EL (cell line): Measurements from ENCODE around the gene UNC13C.
"Not testable (repeated sequence)": the region's sequence is repeated elsewhere in the genome, so short reads cannot be mapped to it uniquely, and the experiment has no call there.

Experiments used
- DNase-seq: peaks from one replicate; pipeline ENCODE4 v3.0.0-alpha.2; 2016

UNC13C gene

GRCh38 chr15:53978253-53978906 lies at the start of gene UNC13C:
Gene UNC13C (plus strand): TSS chr15:53978441. CDS start chr15:54012904, 34,463 bp downstream.
- no peak for DNase-seq

- DNase-seq = no peak
Observed at GRCh38 chr15:53936137-53936536, 42.1 kb upstream of the UNC13C start.

GRCh38 chr15:53937632-53938031 lies 40.6 kb upstream of the UNC13C start:
- not testable (repeated sequence) for DNase-seq

GRCh38 chr15:53950572-53950971 lies 27.7 kb upstream of the UNC13C start:
- DNase-seq = no peak

GRCh38 chr15:53955396-53955795 lies 22.8 kb upstream of the UNC13C start:
- DNase-seq = no peak

GRCh38 chr15:53962646-53963561 lies 15.3 kb upstream of the UNC13C start:
- no peak for DNase-seq

GRCh38 chr15:53963801-53964200 lies 14.4 kb upstream of the UNC13C start:
- no peak for DNase-seq

- no peak for DNase-seq
Observed at GRCh38 chr15:53974121-53974520, 4.1 kb upstream of the UNC13C start.

- DNase-seq = no peak
Observed at GRCh38 chr15:53974813-53975212, 3.4 kb upstream of the UNC13C start.

- no peak for DNase-seq
Observed at GRCh38 chr15:53976844-53977392, 1.3 kb upstream of the UNC13C start.

- DNase-seq = no peak
Observed at GRCh38 chr15:53979051-53979788, 979 bp downstream of the UNC13C start.

GRCh38 chr15:53980021-53980420 lies 1.8 kb downstream of the UNC13C start:
- no peak for DNase-seq

- no peak for DNase-seq
Observed at GRCh38 chr15:53982071-53982680, 3.9 kb downstream of the UNC13C start.

- no peak for DNase-seq
Observed at GRCh38 chr15:53982876-53983275, 4.6 kb downstream of the UNC13C start.

- no peak for DNase-seq
Observed at GRCh38 chr15:53984221-53984620, 6.0 kb downstream of the UNC13C start.

GRCh38 chr15:53985562-53985961 lies 7.3 kb downstream of the UNC13C start:
- no peak for DNase-seq

GRCh38 chr15:53987480-53987879 lies 9.2 kb downstream of the UNC13C start:
- DNase-seq = no peak

GRCh38 chr15:54007256-54007655 lies 29.0 kb downstream of the UNC13C start:
- no peak for DNase-seq

GRCh38 chr15:54011656-54012055 lies 33.4 kb downstream of the UNC13C start:
- DNase-seq = no peak

- DNase-seq = no peak
Observed at GRCh38 chr15:54014067-54014655, 35.9 kb downstream of the UNC13C start.

- no peak for DNase-seq
Observed at GRCh38 chr15:54017251-54017650, 39.0 kb downstream of the UNC13C start.

- no peak for DNase-seq
Observed at GRCh38 chr15:54017959-54018358, 39.7 kb downstream of the UNC13C start.
